B cell (primary cell): Measurements from ENCODE around the gene NUCKS1. TPM values are rescaled to one million over a fixed set of nuclear protein-coding genes. Genes with fewer than 3 reads are reported as not detected.

Experiments
- ATAC-seq: fragments of 200-7000 bp; cut with Tn5 transposase; one replicate; pipeline ENCODE4 v1.10.0; 2021; ENCODE audit warnings: low read depth, mild to moderate bottlenecking, moderate number of reproducible peaks, moderate library complexity
- CTCF ChIA-PET: fragments of 350-600 bp; sonication (Branson Sonifier 250); formaldehyde crosslinking; loops from one replicate; lab custom pipeline; 2021; ENCODE audit warnings: antibody characterized with exemption, inconsistent platforms; lab: Charles Lee
- POLR2A ChIA-PET: fragments of 350-600 bp; sonication (Branson Sonifier 250); formaldehyde crosslinking; loops from one replicate; lab custom pipeline; 2021; ENCODE audit warnings: antibody characterized with exemption; lab: Charles Lee
- DNase-seq: peaks from one replicate; pipeline ENCODE4 v3.0.0; 2013
- H2AFZ ChIP-seq: 2 replicates; pipeline ENCODE4 v1.6.1; 2012; ENCODE audit warnings: mild to moderate bottlenecking, low read depth, low read length; ENCODE audit not compliant: insufficient read depth, poor library complexity, severe bottlenecking
- H3K27ac ChIP-seq, 2 donors: 1 replicate in 1 of 2; 2 replicates in 1 of 2; pipeline ENCODE4 v1.5.1; 2012 to 2013; ENCODE audit warnings: low read length in 2 of 2, mild to moderate bottlenecking in 2 of 2, moderate library complexity in 1 of 2
- H3K27me3 ChIP-seq, 4 experiments: fragments of 200-600 bp in 1 of 4; sonication (generic) in 1 of 4; replicated peaks in 1 of 4; 1 replicate in 2 of 4; 2 replicates in 2 of 4; pipeline versions ENCODE4 v1.6.1 to v1.7.0; 2013 to 2016; ENCODE audit warnings: low read length in 3 of 4, mild to moderate bottlenecking in 2 of 4, mixed read lengths in 1 of 4, moderate library complexity in 1 of 4; ENCODE audit not compliant: insufficient read depth in 4 of 4, control insufficient read depth in 3 of 4; ENCODE audit errors: control extremely low read depth in 1 of 4
- H3K36me3 ChIP-seq, 2 experiments: replicated peaks in 1 of 2; 1 replicate in 1 of 2; 2 replicates in 1 of 2; pipeline versions ENCODE4 v1.6.1 to v1.7.1; 2013; ENCODE audit warnings: low read length in 1 of 2; ENCODE audit not compliant: insufficient read depth in 2 of 2, control insufficient read depth in 1 of 2; ENCODE audit errors: control extremely low read depth in 1 of 2, extremely low read depth in 1 of 2
- H3K4me1 ChIP-seq, 2 donors: fragments of 200-600 bp in 1 of 2; sonication (generic) in 1 of 2; 1 replicate in 1 of 2; 2 replicates in 1 of 2; pipeline versions ENCODE4 v1.5.1 to v1.6.1; 2013 to 2017; ENCODE audit warnings: low read length in 2 of 2; ENCODE audit not compliant: control insufficient read depth in 2 of 2, insufficient read depth in 2 of 2
- H3K4me2 ChIP-seq: replicated peaks from 2 replicates; pipeline ENCODE3; 2012; ENCODE audit warnings: mild to moderate bottlenecking, low read depth, low read length; ENCODE audit not compliant: poor library complexity, severe bottlenecking
- H3K4me3 ChIP-seq, 5 experiments: fragments of 200-600 bp in 1 of 5; sonication (generic) in 1 of 5; 1 replicate in 3 of 5; 2 replicates in 2 of 5; pipeline versions ENCODE4 v1.5.1 to v1.7.0; 2011 to 2016; ENCODE audit warnings: low read length in 4 of 5, mild to moderate bottlenecking in 4 of 5, low read depth in 2 of 5, control low read depth in 1 of 5, moderate library complexity in 1 of 5; ENCODE audit not compliant: insufficient read depth in 1 of 5; ENCODE audit errors: control extremely low read depth in 1 of 5, extremely low read depth in 1 of 5
- H3K79me2 ChIP-seq: fragments of 200-600 bp; sonication (generic); one replicate; pipeline ENCODE4 v1.6.0; 2016; ENCODE audit warnings: low read length; ENCODE audit not compliant: control insufficient read depth, insufficient read depth
- H3K9ac ChIP-seq: fragments of 200-600 bp; sonication (generic); 2 replicates; pipeline ENCODE4 v1.6.1; 2017; ENCODE audit warnings: mild to moderate bottlenecking, low read length, moderate library complexity
- H3K9me3 ChIP-seq, 3 donors: one replicate each; pipeline versions ENCODE4 v1.6.1 to v1.7.1; 2013; ENCODE audit warnings: low read length in 2 of 3; ENCODE audit not compliant: control insufficient read depth in 2 of 3, insufficient read depth in 1 of 3; ENCODE audit errors: control extremely low read depth in 1 of 3
- H4K20me1 ChIP-seq: 2 replicates; pipeline ENCODE4 v1.6.0; 2012; ENCODE audit warnings: mild to moderate bottlenecking, low read length; ENCODE audit not compliant: insufficient read depth, control insufficient read depth, poor library complexity, severe bottlenecking
- H3K27ac Mint-ChIP-seq: one replicate; pipeline ENCODE4 v1.8.0; 2021; ENCODE audit warnings: mixed read lengths
- H3K27me3 Mint-ChIP-seq: one replicate; pipeline ENCODE4 v1.8.0; 2021; ENCODE audit warnings: mixed read lengths
- H3K4me1 Mint-ChIP-seq: one replicate; pipeline ENCODE4 v1.8.0; 2021; ENCODE audit warnings: mixed read lengths
- H3K4me3 Mint-ChIP-seq: one replicate; pipeline ENCODE4 v1.8.0; 2021; ENCODE audit warnings: mixed read lengths
- H3K9me3 Mint-ChIP-seq: one replicate; pipeline ENCODE4 v1.8.0; 2022; ENCODE audit warnings: mixed read lengths; ENCODE audit not compliant: insufficient read depth
- EZH2 ChIP-seq: IDR thresholded peaks from 2 replicates; pipeline ENCODE4 v1.6.1; 2012; ENCODE audit warnings: borderline replicate concordance, low read depth, mild to moderate bottlenecking, moderate library complexity, low read length; ENCODE audit not compliant: insufficient read depth, poor library complexity, severe bottlenecking
- WGBS: methylation state at CpG from one replicate; pipeline ENCODE4 v1.1.5; 2013; ENCODE audit warnings: missing lambda C conversion rate; ENCODE audit not compliant: insufficient coverage; 5-methylcytosine and 5-hydroxymethylcytosine counted together
- intact Hi-C: fragments of 100-400 bp; cut with micrococcal nuclease; formaldehyde crosslinking; loops from one replicate; pipeline ENCODE4 v1.10.0; 2022
- polyA plus RNA-seq: library from polyadenylated mRNA; depleted of rRNA; stranded (reverse); fragments of >200 nt; gene quantifications from 2 replicates; pipeline ENCODE4 v1.2.3, GENCODE V29; 2012
- total RNA-seq, 2 donors: library from RNA; stranded (reverse); fragments of 120-200 nt in 1 of 2; gene quantifications; 1 replicate in 1 of 2; 2 replicates in 1 of 2; pipeline versions ENCODE4 v1.2.3 to v1.2.4, GENCODE V29; 2013 to 2022
- TF ChIP-seq, protein P1 (sequence below): fragments of 200-600 bp; IDR thresholded peaks from one replicate; pipeline ENCODE4 v1.8.0; 2022; ENCODE audit warnings: antibody characterized with exemption, mild to moderate bottlenecking

The NUCKS1 gene
- total and polyA plus RNA-seq, 2 donors (not counting 1 experiment from before 2014, with no cell fraction given): 6.5 to 90.1 TPM

DNA sequence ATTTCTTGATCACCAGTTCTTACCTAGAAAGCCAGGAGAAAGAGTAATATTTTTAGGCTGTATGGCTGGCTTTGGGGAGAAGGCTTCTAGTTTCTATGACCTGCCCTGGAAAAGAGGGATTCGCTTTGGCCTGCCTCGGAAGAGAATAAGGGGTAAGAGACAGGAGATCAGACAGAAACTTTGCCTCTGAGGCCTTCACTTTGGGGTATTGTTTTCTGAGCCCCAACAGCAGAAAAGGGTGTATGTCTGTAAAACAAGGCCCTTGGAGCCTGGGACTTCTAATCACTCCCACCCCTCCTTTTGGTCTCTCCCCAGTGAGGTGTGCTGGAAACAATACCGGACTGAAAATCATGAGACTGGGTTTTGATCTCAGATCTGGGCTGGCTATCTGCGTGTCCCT lies 74.7 kb downstream of the NUCKS1 start:
- peaks cover 49% of the 10 kb centered on the region for H3K4me1 Mint-ChIP-seq

DNA sequence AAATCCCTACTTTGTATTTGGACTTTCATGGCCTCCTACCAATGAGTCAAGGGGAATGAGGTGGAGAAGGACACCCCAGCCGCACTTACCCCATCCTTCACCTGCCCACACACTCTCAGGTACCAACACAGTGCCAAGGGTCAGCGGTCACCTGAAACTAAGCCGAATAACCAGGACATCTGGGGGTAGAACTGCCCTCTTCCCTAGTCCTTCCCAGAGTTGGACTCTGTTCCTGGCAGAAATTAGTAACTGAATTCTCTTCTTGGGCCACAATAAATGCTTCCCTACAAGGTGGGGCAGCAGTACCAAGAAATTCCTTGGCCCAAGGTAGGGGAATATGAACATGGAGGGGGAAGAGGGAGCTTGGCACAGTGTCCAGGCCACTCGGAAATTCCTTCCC lies 77.0 kb downstream of the NUCKS1 start:
- Histone ChIP-seq H3K4me2 (no peak overlapping the region), H3K4me1 (peaks cover 57 to 74% of the 10 kb centered on the region in 2 donors), H3K27me3 (no peaks in the 10 kb centered on the region), H2AFZ (no peak overlapping the region), H4K20me1 (no peaks in the 10 kb centered on the region), H3K4me3 (no peak overlapping the region), H3K27ac (peak overlapping the region in 1 of 2 donors; percentile 31), H3K9me3 (no peaks in the 10 kb centered on the region), H3K36me3 (peaks cover 0 to 3% of the 10 kb centered on the region in 2 experiments), H3K79me2 (peaks cover 83% of the 10 kb centered on the region), H3K9ac (no peak overlapping the region)
- WGBS: 97% methylated on average over 3 of the region's 4 CpGs
- Mint-ChIP-seq H3K4me1 (peaks cover 58% of the 10 kb centered on the region), H3K9me3 (no peaks in the 10 kb centered on the region), H3K4me3 (no peak overlapping the region), H3K27me3 (no peaks in the 10 kb centered on the region), H3K27ac (peak overlapping the region; percentile 56)
- ChIA-PET POLR2A (no interaction called here), CTCF (interaction anchor here (0.7 to 23.2 kb wide), 2 partner anchors 14 to 35 kb away, joined by 3 to 943 read pairs; no protein-coding TSS in a partner anchor)
- DNase-seq (no peak), ATAC-seq (no peak)
- intact Hi-C loops: no loop called here
- TF ChIP-seq, protein P1, sequence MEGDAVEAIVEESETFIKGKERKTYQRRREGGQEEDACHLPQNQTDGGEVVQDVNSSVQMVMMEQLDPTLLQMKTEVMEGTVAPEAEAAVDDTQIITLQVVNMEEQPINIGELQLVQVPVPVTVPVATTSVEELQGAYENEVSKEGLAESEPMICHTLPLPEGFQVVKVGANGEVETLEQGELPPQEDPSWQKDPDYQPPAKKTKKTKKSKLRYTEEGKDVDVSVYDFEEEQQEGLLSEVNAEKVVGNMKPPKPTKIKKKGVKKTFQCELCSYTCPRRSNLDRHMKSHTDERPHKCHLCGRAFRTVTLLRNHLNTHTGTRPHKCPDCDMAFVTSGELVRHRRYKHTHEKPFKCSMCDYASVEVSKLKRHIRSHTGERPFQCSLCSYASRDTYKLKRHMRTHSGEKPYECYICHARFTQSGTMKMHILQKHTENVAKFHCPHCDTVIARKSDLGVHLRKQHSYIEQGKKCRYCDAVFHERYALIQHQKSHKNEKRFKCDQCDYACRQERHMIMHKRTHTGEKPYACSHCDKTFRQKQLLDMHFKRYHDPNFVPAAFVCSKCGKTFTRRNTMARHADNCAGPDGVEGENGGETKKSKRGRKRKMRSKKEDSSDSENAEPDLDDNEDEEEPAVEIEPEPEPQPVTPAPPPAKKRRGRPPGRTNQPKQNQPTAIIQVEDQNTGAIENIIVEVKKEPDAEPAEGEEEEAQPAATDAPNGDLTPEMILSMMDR: no peak
- no peak for TF ChIP-seq EZH2

More for the DNA sequence above, 74.7 kb downstream of the NUCKS1 start:
- Mint-ChIP-seq H3K27ac (no peak overlapping the region), H3K9me3 (no peaks in the 10 kb centered on the region), H3K4me3 (no peak overlapping the region), H3K27me3 (no peaks in the 10 kb centered on the region)
- H3K79me2 ChIP-seq: peaks cover 87% of the 10 kb centered on the region
- ChIA-PET POLR2A (no interaction called here), CTCF (interaction anchor here (23.2 kb wide), 1 partner anchor 33 kb away, joined by 943 read pairs; no protein-coding TSS in a partner anchor)
- H3K4me1 ChIP-seq: peaks cover 50 to 67% of the 10 kb centered on the region in 2 donors
- no peak overlapping the region for H2AFZ ChIP-seq
- 100% methylated on average over 4 of the region's 4 CpGs for WGBS
- no peak for TF ChIP-seq EZH2
- TF ChIP-seq, protein P1: no peak
- H3K27ac ChIP-seq: peak overlapping the region in 1 of 2 donors; percentile 46
- no peak overlapping the region for H3K4me3 ChIP-seq
- H3K9ac ChIP-seq: no peak overlapping the region
- intact Hi-C loops: no loop called here
- H3K9me3 ChIP-seq: no peaks in the 10 kb centered on the region
- no peaks in the 10 kb centered on the region for H3K27me3 ChIP-seq
- H3K36me3 ChIP-seq: peaks cover 0 to 3% of the 10 kb centered on the region in 2 experiments
- no peak for DNase-seq
- H4K20me1 ChIP-seq: peaks cover 8% of the 10 kb centered on the region
- no peak overlapping the region for H3K4me2 ChIP-seq
- ATAC-seq: no peak
